ENCODE results near the gene GSTM1.
"Not testable (repeated sequence)": the region's sequence is repeated elsewhere in the genome, so short reads cannot be mapped to it uniquely, and the experiment has no call there.

- not testable (repeated sequence) for TF ChIP-seq POLR2A, CTCF (IDR thresholded peaks at IDR 0.05)
Measured at GRCh38 chr1:109678637-109679036, 9.0 kb upstream of the GSTM1 start.

Measured in esophagus squamous epithelium (tissue), 4 donors.